ENCODE data around the gene TOP3A. TPM values are rescaled to one million over a fixed set of nuclear protein-coding genes. Genes with fewer than 3 reads are reported as not detected.
"Not testable (repeated sequence)": the region's sequence is repeated elsewhere in the genome, so short reads cannot be mapped to it uniquely, and the experiment has no call there.

TOP3A gene
- total RNA-seq, 4 donors from 2014 or later, result 21.2 to 33.5 (median 21.8) TPM

GRCh38 chr17:18344021-18344420, 29.2 kb upstream of the TOP3A start:
- Histone ChIP-seq H3K9me3 (no peaks in the 10 kb centered on the region), H3K4me1 (no peaks in the 10 kb centered on the region), H3K36me3 (peaks cover 34 to 95% (median 60%) of the 10 kb centered on the region in 4 donors), H3K27me3 (no peaks in the 10 kb centered on the region), H3K4me3 (no peak overlapping the region), H3K27ac (replicated peaks in 1 of 4) (no peak overlapping the region)
- no peak for TF ChIP-seq POLR2AphosphoS5 (IDR thresholded peaks at IDR 0.05)
- TF ChIP-seq EP300 (IDR thresholded peaks at IDR 0.05), result no peak
- TF ChIP-seq, protein P1, sequence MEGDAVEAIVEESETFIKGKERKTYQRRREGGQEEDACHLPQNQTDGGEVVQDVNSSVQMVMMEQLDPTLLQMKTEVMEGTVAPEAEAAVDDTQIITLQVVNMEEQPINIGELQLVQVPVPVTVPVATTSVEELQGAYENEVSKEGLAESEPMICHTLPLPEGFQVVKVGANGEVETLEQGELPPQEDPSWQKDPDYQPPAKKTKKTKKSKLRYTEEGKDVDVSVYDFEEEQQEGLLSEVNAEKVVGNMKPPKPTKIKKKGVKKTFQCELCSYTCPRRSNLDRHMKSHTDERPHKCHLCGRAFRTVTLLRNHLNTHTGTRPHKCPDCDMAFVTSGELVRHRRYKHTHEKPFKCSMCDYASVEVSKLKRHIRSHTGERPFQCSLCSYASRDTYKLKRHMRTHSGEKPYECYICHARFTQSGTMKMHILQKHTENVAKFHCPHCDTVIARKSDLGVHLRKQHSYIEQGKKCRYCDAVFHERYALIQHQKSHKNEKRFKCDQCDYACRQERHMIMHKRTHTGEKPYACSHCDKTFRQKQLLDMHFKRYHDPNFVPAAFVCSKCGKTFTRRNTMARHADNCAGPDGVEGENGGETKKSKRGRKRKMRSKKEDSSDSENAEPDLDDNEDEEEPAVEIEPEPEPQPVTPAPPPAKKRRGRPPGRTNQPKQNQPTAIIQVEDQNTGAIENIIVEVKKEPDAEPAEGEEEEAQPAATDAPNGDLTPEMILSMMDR (IDR thresholded peaks at IDR 0.05), result no peak
- no peak for TF ChIP-seq POLR2A (IDR thresholded peaks at IDR 0.05; ENCODE audit: low read depth)
- no peak for DNase-seq (ENCODE audit: extremely low spot score)
- WGBS, result 85% methylated on average over 5 of the region's 5 CpGs
- intact Hi-C loops (cut with DNase I), result no loop called here

DNA sequence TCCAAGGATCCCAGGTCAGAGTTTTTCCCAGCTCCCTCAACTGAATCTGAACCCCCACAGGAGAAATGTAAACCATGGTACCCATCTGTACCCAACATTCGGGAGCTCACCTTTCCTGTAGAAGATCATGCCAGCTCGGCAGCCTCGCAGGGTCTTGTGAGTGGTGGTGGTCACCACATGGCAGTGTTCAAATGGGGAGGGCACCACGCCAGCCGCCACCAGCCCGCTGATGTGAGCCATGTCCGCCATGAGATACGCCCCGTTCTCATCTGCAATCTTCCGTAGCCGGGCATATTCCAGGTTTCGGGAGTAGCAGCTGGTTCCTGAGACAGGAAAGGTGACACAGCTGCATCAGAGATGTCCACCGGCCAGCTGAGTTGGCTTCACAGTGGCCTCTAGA, 25.1 kb upstream of the TOP3A start:
- intact Hi-C loops (cut with DNase I), result no loop called here
- no peak overlapping the region for H3K27ac ChIP-seq (replicated peaks in 1 of 4)
- no peaks in the 10 kb centered on the region for H3K4me1 ChIP-seq
- no peak for DNase-seq (ENCODE audit: extremely low spot score)
- H3K36me3 ChIP-seq, result peaks cover 20 to 87% (median 48%) of the 10 kb centered on the region in 4 donors
- H3K4me3 ChIP-seq, result no peak overlapping the region
- TF ChIP-seq EP300 (IDR thresholded peaks at IDR 0.05) (no peak), POLR2A (IDR thresholded peaks at IDR 0.05; ENCODE audit: low read depth) (no peak), POLR2AphosphoS5 (IDR thresholded peaks at IDR 0.05) (no peak)
- TF ChIP-seq, protein P1 (IDR thresholded peaks at IDR 0.05), result no peak
- no peaks in the 10 kb centered on the region for H3K27me3 ChIP-seq
- WGBS, result 96% methylated on average over 13 of the region's 13 CpGs
- no peaks in the 10 kb centered on the region for H3K9me3 ChIP-seq

DNA sequence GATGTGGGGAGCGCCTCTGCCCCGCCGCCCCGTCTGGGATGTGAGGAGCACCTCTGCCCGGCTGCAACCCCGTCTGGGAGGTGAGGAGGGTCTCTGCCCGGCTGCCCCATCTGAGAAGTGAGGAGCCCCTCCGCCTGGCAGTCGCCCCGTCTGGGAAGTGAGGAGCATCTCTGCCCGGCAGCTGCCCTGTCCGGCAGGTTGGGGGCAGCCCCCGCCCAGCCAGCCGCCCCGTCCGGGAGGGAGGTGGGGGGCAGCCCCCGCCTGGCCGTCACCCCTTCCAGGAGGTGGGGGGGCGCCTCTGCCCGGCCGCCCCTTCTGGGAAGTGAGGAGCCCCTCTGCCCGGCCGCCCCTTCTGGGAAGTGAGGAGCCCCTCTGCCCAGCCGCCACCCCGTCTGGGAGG, 23.4 kb upstream of the TOP3A start:
- H3K4me1 ChIP-seq; DNase-seq (ENCODE audit: extremely low spot score); intact Hi-C loops (cut with DNase I): not testable (repeated sequence)

GRCh38 chr17:18332909-18333489, 18.2 kb upstream of the TOP3A start:
- no peak for TF ChIP-seq EP300 (IDR thresholded peaks at IDR 0.05)
- TF ChIP-seq POLR2A (IDR thresholded peaks at IDR 0.05; ENCODE audit: low read depth), result no peak
- no peak for TF ChIP-seq POLR2AphosphoS5 (IDR thresholded peaks at IDR 0.05)
- TF ChIP-seq, protein P1 (IDR thresholded peaks at IDR 0.05), result no peak
- Histone ChIP-seq H3K9me3 (no peaks in the 10 kb centered on the region), H3K27me3 (no peaks in the 10 kb centered on the region), H3K4me1 (no peaks in the 10 kb centered on the region), H3K27ac (replicated peaks in 1 of 4) (no peak overlapping the region), H3K36me3 (peaks cover 34 to 96% (median 75%) of the 10 kb centered on the region in 4 donors), H3K4me3 (no peak overlapping the region)
- 86% methylated on average over 4 of the region's 4 CpGs for WGBS
- DNase-seq (ENCODE audit: extremely low spot score), result no peak
- intact Hi-C loops (cut with DNase I), result no loop called here

More for the DNA sequence above, 23.4 kb upstream of the TOP3A start:
- H3K4me3 ChIP-seq; H3K27ac ChIP-seq (replicated peaks in 1 of 4); H3K27me3 ChIP-seq; H3K9me3 ChIP-seq: not testable (repeated sequence)
- peaks cover 23 to 88% (median 54%) of the 10 kb centered on the region in 4 donors for H3K36me3 ChIP-seq
- WGBS, result 96% methylated on average over 13 of the region's 25 CpGs

DNA sequence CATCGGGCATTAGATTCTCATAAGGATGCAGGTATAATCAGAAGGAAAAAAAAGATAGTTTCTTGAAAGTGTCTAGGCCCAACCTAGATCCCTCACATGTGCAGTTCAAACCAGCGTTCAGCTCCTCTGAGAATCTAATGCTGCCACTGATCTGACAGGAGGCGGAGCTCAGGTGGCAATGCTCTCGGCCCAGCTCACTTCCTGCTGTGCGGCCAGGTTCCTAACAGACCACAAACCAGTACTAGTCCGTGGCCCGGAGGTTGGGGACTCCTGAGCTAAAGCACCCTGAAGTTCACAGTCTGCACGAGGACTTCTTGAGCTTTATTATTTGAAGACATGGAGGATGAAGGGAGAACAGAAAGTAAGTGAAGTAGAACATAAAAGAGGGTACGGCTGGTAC, 17.1 kb upstream of the TOP3A start:
- Histone ChIP-seq H3K9me3 (no peaks in the 10 kb centered on the region), H3K27me3 (no peaks in the 10 kb centered on the region), H3K27ac (replicated peaks in 1 of 4) (no peak overlapping the region), H3K4me1 (no peaks in the 10 kb centered on the region), H3K36me3 (peaks cover 35 to 100% (median 82%) of the 10 kb centered on the region in 4 donors), H3K4me3 (no peak overlapping the region)
- intact Hi-C loops (cut with DNase I), result no loop called here
- TF ChIP-seq POLR2A (IDR thresholded peaks at IDR 0.05; ENCODE audit: low read depth) (no peak), EP300 (IDR thresholded peaks at IDR 0.05) (no peak), POLR2AphosphoS5 (IDR thresholded peaks at IDR 0.05) (no peak)
- TF ChIP-seq, protein P1 (IDR thresholded peaks at IDR 0.05), result no peak
- 92% methylated on average over 7 of the region's 9 CpGs for WGBS
- no peak for DNase-seq (ENCODE audit: extremely low spot score)
